ENCODE results near the gene PSMD14. TPM values are rescaled to one million over a fixed set of nuclear protein-coding genes. Genes with fewer than 3 reads are reported as not detected.
"Not testable (repeated sequence)": the region's sequence is repeated elsewhere in the genome, so short reads cannot be mapped to it uniquely, and the experiment has no call there.

PSMD14 gene
- 10 to 100 TPM; 68.3 to 86.1 TPM for total RNA-seq

- Mint-ChIP-seq H3K27ac (peak within 1 kb of the TSS; percentile 98), H3K27me3 (no peaks in the 10 kb centered on the region), H3K4me1 (peaks cover 35% of the 10 kb centered on the region), H3K9me3 (ENCODE audit: low read depth) (no peaks in the 10 kb centered on the region), H3K36me3 (peaks cover 29% of the 10 kb centered on the region), H3K4me3 (peak within 1 kb of the TSS; percentile 87)
- CTCF ChIA-PET, result interaction anchor here (1.2 to 1.3 kb wide), 2 partner anchors 78 to 84 kb away, joined by 3 read pairs; no protein-coding TSS in a partner anchor
- DNase-seq (peak; percentile 97), ATAC-seq (peak; percentile 95)
Observed at GRCh38 chr2:161308178-161308955, at the start of gene PSMD14. TSS of gene PSMD14 (plus strand) at chr2:161308425. CDS start at chr2:161318826, 10,401 bp downstream.

GRCh38 chr2:161265874-161266273 is 42.4 kb upstream of the PSMD14 start:
- no peaks in the 10 kb centered on the region for H3K4me1 Mint-ChIP-seq
- no peaks in the 10 kb centered on the region for H3K36me3 Mint-ChIP-seq
- H3K27ac Mint-ChIP-seq, result no peak overlapping the region
- ATAC-seq (no peak), DNase-seq (no peak)
- H3K4me3 Mint-ChIP-seq, result no peak overlapping the region
- CTCF ChIA-PET, result interaction anchor here (1.1 kb wide), 1 partner anchor 18 kb away, joined by 3 read pairs; no protein-coding TSS in a partner anchor
- H3K9me3 Mint-ChIP-seq (ENCODE audit: low read depth), result no peaks in the 10 kb centered on the region
- peaks cover 13% of the 10 kb centered on the region for H3K27me3 Mint-ChIP-seq

DNA sequence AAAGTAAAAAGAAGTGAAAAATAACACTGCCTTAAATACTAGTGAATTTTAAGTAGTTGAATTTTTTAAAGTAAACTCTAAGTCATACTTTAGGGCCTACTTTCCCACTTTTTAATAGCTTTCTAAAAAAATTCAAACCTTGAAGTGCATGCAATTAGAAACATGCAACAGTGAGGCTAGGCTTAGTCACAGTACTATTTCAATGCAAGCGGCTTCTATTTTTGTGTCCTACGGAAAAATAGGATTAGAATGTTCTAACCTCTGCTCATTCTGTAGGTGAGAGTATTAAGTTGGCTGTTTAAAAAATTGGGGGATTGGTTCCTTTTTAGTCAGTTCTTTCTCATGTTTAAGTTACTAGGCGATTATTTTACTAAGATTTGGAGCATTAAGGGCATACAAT is 39.1 kb upstream of the PSMD14 start:
- H3K27ac Mint-ChIP-seq, result no peak overlapping the region
- DNase-seq (no peak), ATAC-seq (no peak)
- peaks cover 2% of the 10 kb centered on the region for H3K4me1 Mint-ChIP-seq
- no peak overlapping the region for H3K4me3 Mint-ChIP-seq
- no peaks in the 10 kb centered on the region for H3K36me3 Mint-ChIP-seq
- CTCF ChIA-PET, result no interaction called here
- no peaks in the 10 kb centered on the region for H3K9me3 Mint-ChIP-seq (ENCODE audit: low read depth)
- peaks cover 20% of the 10 kb centered on the region for H3K27me3 Mint-ChIP-seq

- Mint-ChIP-seq H3K9me3 (ENCODE audit: low read depth) (no peaks in the 10 kb centered on the region), H3K4me3 (no peak overlapping the region), H3K36me3 (no peaks in the 10 kb centered on the region), H3K27ac (no peak overlapping the region), H3K4me1 (peaks cover 2% of the 10 kb centered on the region), H3K27me3 (peaks cover 29% of the 10 kb centered on the region)
- DNase-seq (no peak), ATAC-seq (peak; percentile 67)
- CTCF ChIA-PET, result interaction anchor here (0.7 to 1.8 kb wide), 14 partner anchors 8 to 210 kb away, joined by 3 to 8 read pairs (median 3); partner anchors contain the start of gene TBR1
Observed at GRCh38 chr2:161273038-161273760, 35.0 kb upstream of the PSMD14 start.

DNA sequence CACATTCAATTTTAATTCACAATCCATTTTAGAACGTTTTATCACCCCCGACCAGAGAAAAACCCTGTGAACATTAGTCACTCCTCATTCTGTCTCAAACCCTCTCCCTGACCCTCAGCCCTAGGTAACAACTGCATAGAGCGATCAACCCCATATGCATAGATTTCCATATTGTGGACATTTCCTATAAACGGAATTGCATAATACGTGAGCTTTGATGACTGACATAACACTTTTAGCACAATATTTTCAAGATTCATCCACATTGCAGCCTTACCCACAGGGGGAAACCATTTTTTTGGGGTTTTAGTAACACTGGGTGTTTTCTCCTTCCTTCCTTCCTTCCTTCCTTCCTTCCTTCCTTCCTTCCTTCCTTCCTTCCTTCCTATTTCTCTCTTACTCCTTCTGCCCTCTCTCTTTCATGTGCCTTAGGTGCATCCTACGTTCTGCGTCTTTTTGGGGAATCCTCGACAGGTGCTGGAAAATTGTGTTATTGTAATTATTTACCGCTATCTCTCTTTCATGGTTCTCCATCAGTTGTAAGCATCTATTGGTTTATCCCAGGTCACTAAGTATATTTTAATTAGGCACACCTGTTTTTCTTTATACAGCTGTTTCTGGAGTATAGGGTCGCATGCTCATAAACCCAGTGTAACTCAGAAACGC is 29.5 kb upstream of the PSMD14 start:
- H3K9me3 Mint-ChIP-seq (ENCODE audit: low read depth); H3K4me3 Mint-ChIP-seq; CTCF ChIA-PET; H3K4me1 Mint-ChIP-seq; DNase-seq; ATAC-seq; H3K27ac Mint-ChIP-seq; H3K36me3 Mint-ChIP-seq: not testable (repeated sequence)
- peaks cover 29% of the 10 kb centered on the region for H3K27me3 Mint-ChIP-seq

DNA sequence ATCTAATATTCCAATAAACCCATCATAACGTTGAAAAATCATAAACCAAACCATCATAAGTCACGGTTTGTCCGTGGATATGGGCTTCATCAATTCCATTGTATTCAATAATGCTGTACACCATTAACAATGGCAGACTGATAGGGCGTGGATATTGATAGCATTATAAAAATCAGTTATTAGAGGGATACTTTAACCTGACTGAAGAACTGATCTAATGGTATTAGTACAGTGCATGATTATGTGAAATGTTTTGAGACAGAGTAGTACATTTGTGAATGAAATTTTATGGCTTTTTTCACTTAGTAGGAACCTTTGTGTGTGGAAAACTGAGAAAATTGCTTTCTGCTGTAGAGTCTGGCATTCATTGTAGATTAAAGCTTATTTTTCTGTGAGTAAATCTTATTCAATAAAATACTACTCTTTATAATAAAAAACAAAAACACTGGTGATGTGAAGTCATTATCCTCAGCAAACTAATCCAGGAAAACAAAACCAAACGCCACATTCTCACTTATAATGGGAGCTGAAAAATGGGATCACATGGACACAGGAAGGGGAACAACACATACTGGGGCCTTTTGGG is 28.9 kb upstream of the PSMD14 start:
- H3K27ac Mint-ChIP-seq, result not testable (repeated sequence)

DNA sequence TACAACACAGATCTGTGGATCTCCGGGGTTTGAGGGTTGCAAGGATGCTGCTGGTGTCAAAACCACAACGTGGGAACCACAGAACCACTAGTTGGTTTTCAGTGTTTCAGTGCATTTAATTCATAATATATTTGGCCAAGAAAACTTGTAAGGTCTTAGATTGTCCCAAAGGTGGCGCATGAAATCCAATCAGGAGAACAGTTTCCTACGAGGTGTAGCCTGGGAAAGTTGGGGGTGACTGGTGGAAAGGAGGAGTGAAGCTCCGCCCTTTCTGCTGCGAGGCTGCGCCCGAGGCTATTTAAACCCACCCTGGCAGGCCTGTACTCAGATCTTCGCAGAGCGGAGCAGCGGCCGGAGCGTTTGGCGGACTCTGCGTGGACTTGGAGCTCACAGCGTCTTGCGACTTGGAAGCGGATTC is 27.3 kb upstream of the PSMD14 start:
- DNase-seq, result peak; percentile 71
- H3K9me3 Mint-ChIP-seq (ENCODE audit: low read depth); H3K4me1 Mint-ChIP-seq; H3K36me3 Mint-ChIP-seq; ATAC-seq; H3K4me3 Mint-ChIP-seq; H3K27ac Mint-ChIP-seq: not testable (repeated sequence)
- peaks cover 38% of the 10 kb centered on the region for H3K27me3 Mint-ChIP-seq
- CTCF ChIA-PET, result interaction anchor here (0.7 kb wide), 2 partner anchors 33 to 844 kb away, joined by 3 read pairs; no protein-coding TSS in a partner anchor

More for the DNA sequence above, 28.9 kb upstream of the PSMD14 start:
- H3K4me3 Mint-ChIP-seq; ATAC-seq; DNase-seq; CTCF ChIA-PET; H3K36me3 Mint-ChIP-seq; H3K9me3 Mint-ChIP-seq (ENCODE audit: low read depth); H3K4me1 Mint-ChIP-seq: not testable (repeated sequence)
- peaks cover 34% of the 10 kb centered on the region for H3K27me3 Mint-ChIP-seq

DNA sequence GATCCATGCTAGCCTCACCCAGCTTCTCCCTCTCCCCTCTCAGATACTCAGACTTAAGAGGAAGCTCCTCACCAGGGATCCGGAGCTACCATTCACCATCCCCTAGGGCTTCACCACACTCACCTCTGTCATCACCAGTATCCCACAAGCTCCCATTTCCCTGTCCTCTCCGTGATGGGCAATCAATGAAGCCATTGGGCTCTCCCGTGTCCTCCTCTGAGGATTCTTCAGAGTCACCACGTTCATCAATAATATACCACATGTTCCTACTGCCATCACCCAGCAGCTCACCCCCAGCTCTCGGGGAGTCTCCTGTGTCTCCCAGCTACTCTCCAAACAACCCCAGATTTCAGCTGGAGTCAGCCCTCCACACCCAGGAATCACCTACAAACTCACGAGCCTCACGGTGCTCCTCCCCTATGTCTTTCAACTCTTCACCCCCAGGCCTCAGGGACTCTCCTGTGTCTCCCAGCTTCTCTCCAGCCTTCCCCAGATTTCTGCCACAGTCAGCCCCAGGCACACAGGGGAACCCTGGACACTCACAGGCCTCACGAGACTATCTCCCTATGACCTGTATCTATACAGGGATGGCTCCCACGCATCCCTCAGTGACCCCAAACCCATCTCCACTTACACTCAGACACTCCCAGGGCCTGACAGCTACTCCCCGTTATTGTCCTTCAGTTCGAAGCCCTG is 26.5 kb upstream of the PSMD14 start:
- not testable (repeated sequence) for H3K9me3 Mint-ChIP-seq (ENCODE audit: low read depth); ATAC-seq; H3K4me1 Mint-ChIP-seq; H3K27ac Mint-ChIP-seq; H3K4me3 Mint-ChIP-seq; DNase-seq; H3K36me3 Mint-ChIP-seq
- CTCF ChIA-PET, result interaction anchor here (0.7 to 1.4 kb wide), 4 partner anchors 8 to 908 kb away, joined by 3 to 6 read pairs (median 4); no protein-coding TSS in a partner anchor
- H3K27me3 Mint-ChIP-seq, result peaks cover 42% of the 10 kb centered on the region

DNA sequence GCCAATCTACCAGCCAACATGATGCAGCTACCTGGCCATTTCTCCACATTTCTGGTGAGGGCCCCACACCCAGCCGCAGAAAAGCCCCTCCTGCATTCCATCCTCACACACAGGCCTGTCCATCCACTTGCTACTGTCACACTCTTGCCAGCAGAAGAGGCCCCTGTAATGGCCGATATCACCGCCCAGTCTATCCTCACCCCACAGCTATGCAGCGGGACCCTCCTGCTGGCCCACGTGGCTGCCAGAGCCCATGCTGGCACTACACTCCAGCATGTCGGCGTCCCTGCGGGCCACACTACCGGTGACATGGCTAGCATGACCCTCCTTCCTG is 25.9 kb upstream of the PSMD14 start:
- ATAC-seq; H3K4me1 Mint-ChIP-seq; H3K9me3 Mint-ChIP-seq (ENCODE audit: low read depth); H3K36me3 Mint-ChIP-seq; H3K4me3 Mint-ChIP-seq; DNase-seq; H3K27ac Mint-ChIP-seq: not testable (repeated sequence)
- peaks cover 43% of the 10 kb centered on the region for H3K27me3 Mint-ChIP-seq
- CTCF ChIA-PET, result interaction anchor here (1.4 kb wide), 2 partner anchors 9 to 907 kb away, joined by 4 to 6 read pairs; no protein-coding TSS in a partner anchor

DNA sequence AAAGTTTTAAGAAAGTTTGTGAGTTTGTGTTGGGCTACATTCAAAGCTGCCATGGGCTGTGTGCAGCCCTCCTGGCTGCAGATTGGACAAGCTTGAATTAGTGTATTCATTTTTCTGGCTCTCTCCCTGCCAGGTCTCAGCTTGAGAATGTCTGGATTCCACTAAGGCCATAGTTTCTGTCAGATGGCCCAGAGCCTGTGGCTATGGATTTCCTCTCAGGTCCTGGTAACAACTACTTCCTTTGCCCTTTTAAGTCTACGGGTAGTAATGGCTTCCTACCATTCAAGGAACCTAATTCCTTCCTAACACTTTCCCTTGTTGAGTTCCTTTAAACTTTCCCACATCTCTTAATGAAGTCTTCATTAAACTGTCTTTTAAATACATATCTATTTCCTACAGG is 24.3 kb upstream of the PSMD14 start:
- no peaks in the 10 kb centered on the region for H3K36me3 Mint-ChIP-seq
- H3K9me3 Mint-ChIP-seq (ENCODE audit: low read depth), result peaks cover 2% of the 10 kb centered on the region
- CTCF ChIA-PET, result interaction anchor here (0.6 kb wide), 1 partner anchor 40 kb away, joined by 3 read pairs; no protein-coding TSS in a partner anchor
- H3K27me3 Mint-ChIP-seq, result peaks cover 54% of the 10 kb centered on the region
- DNase-seq, result no peak
- ATAC-seq, result no peak
- no peak overlapping the region for H3K27ac Mint-ChIP-seq
- peaks cover 4% of the 10 kb centered on the region for H3K4me1 Mint-ChIP-seq
- no peak overlapping the region for H3K4me3 Mint-ChIP-seq

DNA sequence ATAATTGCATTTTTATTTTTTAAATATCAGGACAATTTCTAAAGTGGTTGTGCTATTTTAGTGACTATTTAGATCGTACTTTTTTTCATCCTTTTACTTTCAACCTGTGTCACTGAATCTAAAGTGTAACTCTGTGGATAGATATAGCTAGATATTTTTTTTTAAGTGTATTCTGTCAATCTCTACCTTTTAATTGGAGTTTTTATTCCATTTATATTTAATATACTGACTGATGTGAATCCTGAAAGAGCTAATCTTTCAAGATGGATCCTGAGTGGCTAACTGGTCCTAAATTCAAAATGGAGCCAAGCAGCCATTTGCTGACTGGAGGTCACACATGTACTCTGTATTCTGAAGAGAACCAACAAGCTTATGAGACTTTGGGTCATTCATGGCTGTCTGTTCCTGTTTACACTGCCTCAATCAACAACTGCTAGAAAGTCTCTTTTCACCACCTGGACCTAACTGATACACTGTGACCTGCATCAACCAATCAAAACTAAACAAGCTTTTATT is 4.6 kb upstream of the PSMD14 start:
- Mint-ChIP-seq H3K9me3 (ENCODE audit: low read depth) (no peaks in the 10 kb centered on the region), H3K27ac (no peak overlapping the region), H3K4me1 (peaks cover 10% of the 10 kb centered on the region), H3K27me3 (peaks cover 18% of the 10 kb centered on the region), H3K36me3 (peaks cover 8% of the 10 kb centered on the region), H3K4me3 (no peak overlapping the region)
- CTCF ChIA-PET, result interaction anchor here (1.1 kb wide), 1 partner anchor 9 kb away, joined by 3 read pairs; no protein-coding TSS in a partner anchor
- no peak for ATAC-seq
- no peak for DNase-seq

DNA sequence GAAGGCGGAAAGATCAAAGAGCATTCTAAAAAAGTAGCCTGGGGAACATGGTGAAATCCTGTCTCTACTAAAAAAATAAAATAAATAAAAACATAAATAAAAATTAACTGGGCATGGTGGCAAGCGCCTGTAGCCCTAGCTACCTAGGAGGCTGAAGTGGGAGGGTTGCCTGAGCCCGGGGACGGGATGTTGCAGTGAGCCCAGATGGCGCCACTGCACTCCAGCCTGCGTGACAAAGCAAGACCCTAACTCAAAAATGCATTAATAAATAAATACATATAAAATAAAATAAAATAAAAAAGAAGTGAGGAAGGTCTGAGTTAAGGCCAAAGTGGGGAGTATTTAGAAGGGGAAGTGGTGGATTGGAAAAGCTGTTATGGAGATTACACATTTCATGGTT is 1.3 kb upstream of the PSMD14 start:
- ATAC-seq (no peak), DNase-seq (no peak)
- peak overlapping the region; percentile 87 for H3K4me3 Mint-ChIP-seq
- peaks cover 5% of the 10 kb centered on the region for H3K27me3 Mint-ChIP-seq
- no peaks in the 10 kb centered on the region for H3K9me3 Mint-ChIP-seq (ENCODE audit: low read depth)
- no peak overlapping the region for H3K27ac Mint-ChIP-seq
- CTCF ChIA-PET, result interaction anchor here (1.2 kb wide), 1 partner anchor 83 kb away, joined by 3 read pairs; no protein-coding TSS in a partner anchor
- H3K36me3 Mint-ChIP-seq, result peaks cover 21% of the 10 kb centered on the region
- peaks cover 28% of the 10 kb centered on the region for H3K4me1 Mint-ChIP-seq

Data from activated CD8-positive, alpha-beta memory T cell treated with anti-CD3 and anti-CD28 coated beads, Interleukin-2, amount 10 ng/mL, durations not matched to agents 7 days and 5 days (primary cell).